Measurements from ENCODE around the gene DCAF12. TPM values are rescaled to one million over a fixed set of nuclear protein-coding genes. Genes with fewer than 3 reads are reported as not detected.

DCAF12 gene
- 45.1 TPM for polyA plus RNA-seq
- long read RNA-seq, donor 1, transcript DCAF12-201 (9 exons, 3,667 nt): major isoform, 9 of 9 reads
- long read RNA-seq, donor 1, partial matches to known transcripts: 0 of 9 reads
- long read RNA-seq, donor 1, other reads (novel, unspliced or antisense): 0 of 9 reads
- long read RNA-seq, donor 2, transcript DCAF12-201 (9 exons, 3,667 nt): major isoform, 19 of 19 reads
- long read RNA-seq, donor 2, partial matches to known transcripts: 0 of 19 reads
- long read RNA-seq, donor 2, other reads (novel, unspliced or antisense): 0 of 19 reads
- long read RNA-seq, donor 3: 0 reads
- long read RNA-seq, donor 4: 0 reads
- long read RNA-seq, donor 5, transcript DCAF12-201 (9 exons, 3,667 nt): major isoform, 7 of 7 reads
- long read RNA-seq, donor 5, partial matches to known transcripts: 0 of 7 reads
- long read RNA-seq, donor 5, other reads (novel, unspliced or antisense): 0 of 7 reads
- long read RNA-seq, donor 6, transcript DCAF12-201 (9 exons, 3,667 nt): major isoform, 21 of 21 reads
- long read RNA-seq, donor 6, partial matches to known transcripts: 0 of 21 reads
- long read RNA-seq, donor 6, other reads (novel, unspliced or antisense): 0 of 21 reads
- long read RNA-seq, donor 7, transcript DCAF12-201 (9 exons, 3,667 nt): major isoform, 7 of 7 reads
- long read RNA-seq, donor 7, partial matches to known transcripts: 0 of 7 reads
- long read RNA-seq, donor 7, other reads (novel, unspliced or antisense): 0 of 7 reads
- long read RNA-seq, donor 8, transcript DCAF12-201 (9 exons, 3,667 nt): major isoform, 11 of 18 reads
- long read RNA-seq, donor 8, partial matches to known transcripts: 7 of 18 reads
- long read RNA-seq, donor 8, other reads (novel, unspliced or antisense): 0 of 18 reads
- long read RNA-seq, donor 9, transcript DCAF12-201 (9 exons, 3,667 nt): major isoform, 13 of 14 reads
- long read RNA-seq, donor 9, partial matches to known transcripts: 0 of 14 reads
- long read RNA-seq, donor 9, other reads (novel, unspliced or antisense): 0 of 14 reads
- long read RNA-seq, donor 10, transcript DCAF12-201 (9 exons, 3,667 nt): major isoform, 20 of 27 reads
- long read RNA-seq, donor 10, partial matches to known transcripts: 7 of 27 reads
- long read RNA-seq, donor 10, other reads (novel, unspliced or antisense): 0 of 27 reads
- long read RNA-seq, donor 11, transcript DCAF12-201 (9 exons, 3,667 nt): major isoform, 8 of 8 reads
- long read RNA-seq, donor 11, partial matches to known transcripts: 0 of 8 reads
- long read RNA-seq, donor 11, other reads (novel, unspliced or antisense): 0 of 8 reads

DNA sequence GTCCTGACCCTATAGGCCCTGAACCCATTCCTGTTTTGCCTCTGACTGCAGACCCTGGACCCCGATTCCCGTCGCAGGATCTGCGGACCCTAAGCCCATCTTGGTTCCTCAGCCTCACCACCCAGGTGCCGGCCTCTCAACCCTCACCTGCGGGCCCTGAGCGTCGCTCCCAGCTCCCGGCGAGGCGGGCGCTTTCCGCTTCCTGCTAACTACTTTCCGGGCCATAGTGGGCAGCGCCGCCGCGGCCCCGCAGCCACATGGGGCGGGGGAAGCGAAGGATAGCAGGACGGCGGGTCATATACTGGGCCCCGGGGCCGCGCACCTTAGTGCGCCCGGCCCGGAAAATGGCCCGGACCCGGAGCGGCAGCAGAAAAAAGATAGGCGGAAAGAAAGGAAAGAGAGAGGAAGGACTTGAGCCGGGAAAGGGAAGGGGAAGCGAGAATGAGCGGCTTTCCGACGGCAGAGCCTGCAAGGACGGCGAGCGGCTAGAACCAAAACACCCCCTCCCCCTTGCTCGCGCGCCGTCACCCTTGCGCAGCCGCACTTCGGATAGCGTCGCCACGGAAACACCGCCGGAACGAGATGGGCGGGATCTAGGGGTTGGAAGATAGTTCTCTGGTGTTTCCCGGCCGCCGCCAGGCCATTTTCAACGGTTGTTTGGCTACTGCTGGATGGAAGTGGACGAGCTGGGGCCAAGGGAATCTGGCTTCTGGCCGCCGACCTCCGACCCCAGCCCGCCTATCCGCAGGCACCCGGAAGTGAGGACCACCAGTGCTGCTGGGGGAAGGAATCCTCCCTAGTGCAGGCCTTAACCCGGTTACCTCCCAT, at the start of gene DCAF12:
Gene DCAF12, minus strand, starts transcription at position 492 of the 828 bp plus-strand sequence. Its CDS starts 267 bp downstream, at position 225.
- Histone ChIP-seq H3K9me3 (ENCODE audit: control insufficient read depth, low read depth, low read length) (peaks cover 3% of the 10 kb centered on the region), H3K27me3 (ENCODE audit: control insufficient read depth, insufficient read depth, low read length) (no peaks in the 10 kb centered on the region), H3K4me1 (ENCODE audit: control insufficient read depth, insufficient read depth, low read length) (peaks cover 7% of the 10 kb centered on the region), H3K36me3 (ENCODE audit: control insufficient read depth, insufficient read depth, low read length) (peaks cover 14% of the 10 kb centered on the region), H3K27ac (ENCODE audit: low read length) (peak within 1 kb of the TSS; percentile 95), H3K4me3 (ENCODE audit: low read length) (peak within 1 kb of the TSS; percentile 91)
- WGBS (ENCODE audit: insufficient coverage, low lambda C conversion rate): 0% methylated on average over 1 of the region's 67 CpGs
- peak; percentile 93 to 96 for DNase-seq

DNA sequence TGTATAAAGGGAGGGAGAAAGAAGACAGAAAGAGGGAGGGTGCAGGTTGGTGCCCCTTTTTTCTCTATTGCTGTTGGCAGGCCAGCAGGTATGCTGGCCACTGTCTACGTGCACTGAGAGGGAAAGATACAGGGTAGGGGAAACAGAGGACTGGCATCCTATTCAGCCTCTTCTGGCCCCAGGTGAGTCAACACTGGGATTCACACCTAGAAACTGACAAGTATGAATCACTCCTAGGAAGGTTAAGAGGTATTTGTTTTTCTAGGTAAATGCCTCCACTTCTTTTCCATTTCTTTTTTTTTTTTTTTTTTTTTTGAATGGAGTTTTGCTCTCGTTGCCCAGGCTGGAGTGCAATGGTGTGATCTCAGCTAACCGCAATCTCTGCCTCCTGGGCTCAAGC, 49.6 kb upstream of the DCAF12 start:
- Histone ChIP-seq H3K9me3 (ENCODE audit: control insufficient read depth, low read depth, low read length) (no peaks in the 10 kb centered on the region), H3K4me1 (ENCODE audit: control insufficient read depth, insufficient read depth, low read length) (peaks cover 6% of the 10 kb centered on the region), H3K27me3 (ENCODE audit: control insufficient read depth, insufficient read depth, low read length) (no peaks in the 10 kb centered on the region), H3K27ac (ENCODE audit: low read length) (no peak overlapping the region), H3K4me3 (ENCODE audit: low read length) (no peak overlapping the region), H3K36me3 (ENCODE audit: control insufficient read depth, insufficient read depth, low read length) (no peaks in the 10 kb centered on the region)
- WGBS (ENCODE audit: insufficient coverage, low lambda C conversion rate): no CpG with 5 or more reads among the region's 3 CpGs
- no peak for DNase-seq

DNA sequence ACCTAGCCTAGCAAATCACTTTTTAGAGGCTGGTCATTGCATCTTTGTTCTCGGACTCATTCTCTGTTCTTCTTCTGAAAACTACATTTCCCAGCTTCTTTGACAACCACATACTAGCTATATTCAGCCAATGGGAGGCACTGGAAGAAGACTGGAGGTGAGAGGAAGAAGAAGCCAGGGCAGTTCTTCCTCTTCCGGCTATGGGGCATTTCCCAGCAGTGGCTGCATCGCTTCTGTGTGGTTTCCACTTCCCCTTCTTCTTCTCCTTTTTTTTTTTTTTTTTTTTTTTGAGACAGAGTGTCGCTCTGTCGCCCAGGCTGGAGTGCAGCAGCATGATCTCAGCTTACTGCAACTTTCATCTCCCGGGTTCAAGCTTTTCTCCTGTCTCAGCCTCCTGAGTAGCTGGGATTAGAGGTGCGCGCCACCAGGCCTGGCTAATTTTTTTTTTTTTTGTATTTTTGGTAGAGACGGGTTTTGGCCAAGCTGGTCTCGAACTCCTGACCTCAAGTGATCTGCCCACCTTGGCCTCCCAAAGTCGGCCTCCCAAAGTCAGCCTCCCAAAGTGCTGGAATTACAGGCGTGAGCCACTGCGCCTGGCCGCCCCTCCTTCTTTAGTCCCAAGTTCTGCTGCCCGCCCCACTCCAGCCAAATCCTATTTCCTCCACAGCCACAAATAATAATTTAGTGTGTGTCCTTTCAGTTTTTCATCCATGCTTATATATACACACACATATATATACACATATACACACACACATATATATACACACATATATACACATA, 45.4 kb upstream of the DCAF12 start:
- H3K27me3 ChIP-seq (ENCODE audit: control insufficient read depth, insufficient read depth, low read length): no peaks in the 10 kb centered on the region
- H3K4me1 ChIP-seq (ENCODE audit: control insufficient read depth, insufficient read depth, low read length): peaks cover 6% of the 10 kb centered on the region
- H3K9me3 ChIP-seq (ENCODE audit: control insufficient read depth, low read depth, low read length): no peaks in the 10 kb centered on the region
- H3K4me3 ChIP-seq (ENCODE audit: low read length): no peak overlapping the region
- 100% methylated on average over 1 of the region's 15 CpGs for WGBS (ENCODE audit: insufficient coverage, low lambda C conversion rate)
- H3K27ac ChIP-seq (ENCODE audit: low read length): no peak overlapping the region
- DNase-seq: no peak
- no peaks in the 10 kb centered on the region for H3K36me3 ChIP-seq (ENCODE audit: control insufficient read depth, insufficient read depth, low read length)

DNA sequence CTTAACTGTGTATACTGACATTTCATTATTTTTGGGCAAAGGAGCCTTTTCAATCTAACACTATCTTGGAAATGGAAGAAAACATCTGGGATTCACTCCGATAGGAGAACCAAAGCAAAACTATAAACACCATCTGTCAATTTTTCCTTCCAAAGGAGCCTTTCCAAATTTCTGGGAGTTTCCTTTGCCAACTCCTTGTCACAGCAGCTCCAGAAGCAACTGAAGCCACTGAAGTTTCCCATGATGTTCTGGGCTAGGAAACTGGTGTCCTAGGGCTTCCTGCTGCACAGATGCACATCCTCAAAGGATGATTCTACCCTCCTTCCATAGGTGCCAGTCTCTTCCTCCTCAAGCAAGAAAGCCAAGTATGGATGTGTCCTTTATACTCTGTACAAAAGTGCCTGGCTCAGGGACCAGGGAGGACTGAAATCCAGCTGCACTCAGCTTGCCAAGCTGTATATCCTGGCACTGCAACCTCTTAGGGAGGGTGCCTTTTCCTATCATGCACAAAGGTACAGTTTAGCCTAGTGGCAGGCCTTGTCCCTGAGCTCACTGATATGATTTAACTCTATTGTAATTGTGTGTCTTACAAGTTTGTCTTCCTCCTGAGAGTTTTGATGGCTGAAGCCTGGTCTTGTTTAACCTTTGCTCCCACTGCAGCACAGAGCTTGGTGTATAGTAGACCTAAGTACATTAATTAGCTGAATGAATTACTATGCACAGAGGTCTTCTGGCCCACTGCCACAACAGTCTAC, 43.9 kb upstream of the DCAF12 start:
- H3K36me3 ChIP-seq (ENCODE audit: control insufficient read depth, insufficient read depth, low read length): no peaks in the 10 kb centered on the region
- H3K27ac ChIP-seq (ENCODE audit: low read length): no peak overlapping the region
- no peak overlapping the region for H3K4me3 ChIP-seq (ENCODE audit: low read length)
- no CpG with 5 or more reads among the region's 1 CpG for WGBS (ENCODE audit: insufficient coverage, low lambda C conversion rate)
- H3K9me3 ChIP-seq (ENCODE audit: control insufficient read depth, low read depth, low read length): no peaks in the 10 kb centered on the region
- no peaks in the 10 kb centered on the region for H3K27me3 ChIP-seq (ENCODE audit: control insufficient read depth, insufficient read depth, low read length)
- H3K4me1 ChIP-seq (ENCODE audit: control insufficient read depth, insufficient read depth, low read length): peaks cover 6% of the 10 kb centered on the region
- peak; percentile 22 to 64 for DNase-seq

DNA sequence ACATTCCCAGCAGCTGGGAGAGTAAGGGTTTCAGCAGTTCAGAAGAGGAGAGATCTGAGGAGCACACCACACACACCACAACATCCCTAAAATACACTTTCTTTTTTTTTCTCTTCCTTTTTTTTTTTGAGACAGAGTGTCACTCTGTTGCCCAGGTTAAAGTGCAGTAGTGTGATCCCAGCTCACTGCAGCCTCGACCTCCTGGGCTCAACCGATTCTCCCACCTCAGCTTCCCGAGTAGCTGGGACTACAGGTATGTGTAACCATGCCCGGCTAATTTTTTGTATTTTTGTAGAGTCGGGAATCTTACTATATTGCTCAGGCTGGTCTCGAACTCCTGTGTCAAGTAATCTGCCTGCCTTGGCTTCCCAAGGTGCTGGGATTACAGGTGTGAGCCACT, 42.6 kb upstream of the DCAF12 start:
- WGBS (ENCODE audit: insufficient coverage, low lambda C conversion rate): no CpG with 5 or more reads among the region's 6 CpGs
- no peak overlapping the region for H3K4me3 ChIP-seq (ENCODE audit: low read length)
- H3K36me3 ChIP-seq (ENCODE audit: control insufficient read depth, insufficient read depth, low read length): no peaks in the 10 kb centered on the region
- no peak overlapping the region for H3K27ac ChIP-seq (ENCODE audit: low read length)
- no peaks in the 10 kb centered on the region for H3K9me3 ChIP-seq (ENCODE audit: control insufficient read depth, low read depth, low read length)
- DNase-seq: no peak
- H3K4me1 ChIP-seq (ENCODE audit: control insufficient read depth, insufficient read depth, low read length): peaks cover 6% of the 10 kb centered on the region
- no peaks in the 10 kb centered on the region for H3K27me3 ChIP-seq (ENCODE audit: control insufficient read depth, insufficient read depth, low read length)

DNA sequence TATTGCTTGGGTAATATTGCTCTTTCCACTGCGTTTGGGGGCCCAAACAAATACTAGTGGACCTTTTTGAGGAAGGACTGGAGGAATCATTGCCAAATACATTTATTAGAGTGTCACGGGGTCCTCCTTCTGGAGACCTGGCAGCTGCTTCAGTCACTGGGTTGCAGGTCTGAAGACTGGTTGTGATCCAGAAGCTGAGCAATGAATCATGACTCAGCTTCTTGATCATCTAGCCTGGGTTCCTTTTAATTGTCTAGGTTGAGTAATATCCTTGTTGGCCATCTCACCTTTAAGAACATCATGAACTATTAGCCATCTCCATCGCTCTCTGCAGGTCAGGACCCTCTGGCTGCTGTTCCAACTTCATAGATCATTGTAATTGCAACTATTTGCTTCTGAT, 36.9 kb upstream of the DCAF12 start:
- no peak overlapping the region for H3K4me3 ChIP-seq (ENCODE audit: low read length)
- H3K27ac ChIP-seq (ENCODE audit: low read length): no peak overlapping the region
- H3K9me3 ChIP-seq (ENCODE audit: control insufficient read depth, low read depth, low read length): no peaks in the 10 kb centered on the region
- H3K36me3 ChIP-seq (ENCODE audit: control insufficient read depth, insufficient read depth, low read length): no peaks in the 10 kb centered on the region
- no peak for DNase-seq
- peaks cover 1% of the 10 kb centered on the region for H3K4me1 ChIP-seq (ENCODE audit: control insufficient read depth, insufficient read depth, low read length)
- no peaks in the 10 kb centered on the region for H3K27me3 ChIP-seq (ENCODE audit: control insufficient read depth, insufficient read depth, low read length)
- WGBS (ENCODE audit: insufficient coverage, low lambda C conversion rate): no CpG with 5 or more reads among the region's 3 CpGs

DNA sequence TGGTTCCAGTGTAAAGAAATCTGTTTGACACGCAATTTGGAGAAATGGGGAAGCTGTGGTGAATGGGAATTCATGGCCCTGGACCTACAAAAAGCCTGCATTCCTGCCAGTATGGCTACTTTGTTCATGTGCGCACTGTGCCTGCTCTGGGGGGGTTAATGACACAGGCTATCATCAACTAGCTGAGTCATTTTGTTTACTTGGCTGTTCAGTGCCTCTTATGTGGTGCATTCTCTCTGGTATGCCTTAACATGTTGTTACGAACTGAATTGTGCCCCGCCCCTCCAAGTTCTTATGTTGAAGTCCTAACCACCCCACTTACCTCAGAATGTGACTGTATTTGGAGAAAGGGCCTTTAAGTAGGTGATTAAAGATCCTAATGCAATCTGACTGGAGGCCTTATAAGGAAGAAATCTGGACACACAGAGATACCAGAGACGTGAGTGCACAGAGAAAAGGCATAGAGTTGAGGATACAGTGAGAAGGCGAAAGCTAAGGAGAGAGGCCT, 31.9 kb upstream of the DCAF12 start:
- no peaks in the 10 kb centered on the region for H3K9me3 ChIP-seq (ENCODE audit: control insufficient read depth, low read depth, low read length)
- peak; percentile 45 to 71 for DNase-seq
- no peak overlapping the region for H3K4me3 ChIP-seq (ENCODE audit: low read length)
- WGBS (ENCODE audit: insufficient coverage, low lambda C conversion rate): no CpG with 5 or more reads among the region's 6 CpGs
- no peaks in the 10 kb centered on the region for H3K27me3 ChIP-seq (ENCODE audit: control insufficient read depth, insufficient read depth, low read length)
- peaks cover 8% of the 10 kb centered on the region for H3K4me1 ChIP-seq (ENCODE audit: control insufficient read depth, insufficient read depth, low read length)
- peak overlapping the region; percentile 37 for H3K27ac ChIP-seq (ENCODE audit: low read length)
- H3K36me3 ChIP-seq (ENCODE audit: control insufficient read depth, insufficient read depth, low read length): no peaks in the 10 kb centered on the region

DNA sequence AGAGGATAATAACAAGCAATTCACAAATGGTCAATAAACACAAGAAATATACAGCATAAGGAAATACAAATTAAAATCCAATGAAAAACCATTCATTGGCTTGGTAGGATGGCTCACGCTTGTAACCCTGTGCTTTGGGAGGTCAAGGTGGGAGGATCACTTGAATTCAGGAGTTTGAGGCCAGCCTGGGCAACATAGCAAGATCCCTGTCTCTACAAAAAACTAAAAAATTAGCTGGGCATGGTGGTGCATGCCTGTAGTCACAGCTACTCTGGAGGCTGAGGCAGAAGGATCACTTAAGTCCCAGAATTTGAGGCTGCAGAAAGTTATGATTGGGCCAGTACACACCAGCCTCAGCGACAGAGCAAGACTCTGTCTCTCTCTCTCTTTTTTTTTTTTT, 31.4 kb upstream of the DCAF12 start:
- Histone ChIP-seq H3K9me3 (ENCODE audit: control insufficient read depth, low read depth, low read length) (no peaks in the 10 kb centered on the region), H3K27me3 (ENCODE audit: control insufficient read depth, insufficient read depth, low read length) (no peaks in the 10 kb centered on the region), H3K4me1 (ENCODE audit: control insufficient read depth, insufficient read depth, low read length) (peaks cover 8% of the 10 kb centered on the region), H3K4me3 (ENCODE audit: low read length) (no peak overlapping the region), H3K27ac (ENCODE audit: low read length) (peak overlapping the region; percentile 5), H3K36me3 (ENCODE audit: control insufficient read depth, insufficient read depth, low read length) (no peaks in the 10 kb centered on the region)
- no CpG with 5 or more reads among the region's 2 CpGs for WGBS (ENCODE audit: insufficient coverage, low lambda C conversion rate)
- DNase-seq: no peak
